ENCODE data around the gene MCF2L2. TPM values are rescaled to one million over a fixed set of nuclear protein-coding genes. Genes with fewer than 3 reads are reported as not detected.

MCF2L2 gene
- total and polyA plus RNA-seq, 9 of the 15 experiments (the other 6 are each of a cell fraction or from before 2014, with no cell fraction given), result 0.56 to 4.2 (median 3.0) TPM

DNA sequence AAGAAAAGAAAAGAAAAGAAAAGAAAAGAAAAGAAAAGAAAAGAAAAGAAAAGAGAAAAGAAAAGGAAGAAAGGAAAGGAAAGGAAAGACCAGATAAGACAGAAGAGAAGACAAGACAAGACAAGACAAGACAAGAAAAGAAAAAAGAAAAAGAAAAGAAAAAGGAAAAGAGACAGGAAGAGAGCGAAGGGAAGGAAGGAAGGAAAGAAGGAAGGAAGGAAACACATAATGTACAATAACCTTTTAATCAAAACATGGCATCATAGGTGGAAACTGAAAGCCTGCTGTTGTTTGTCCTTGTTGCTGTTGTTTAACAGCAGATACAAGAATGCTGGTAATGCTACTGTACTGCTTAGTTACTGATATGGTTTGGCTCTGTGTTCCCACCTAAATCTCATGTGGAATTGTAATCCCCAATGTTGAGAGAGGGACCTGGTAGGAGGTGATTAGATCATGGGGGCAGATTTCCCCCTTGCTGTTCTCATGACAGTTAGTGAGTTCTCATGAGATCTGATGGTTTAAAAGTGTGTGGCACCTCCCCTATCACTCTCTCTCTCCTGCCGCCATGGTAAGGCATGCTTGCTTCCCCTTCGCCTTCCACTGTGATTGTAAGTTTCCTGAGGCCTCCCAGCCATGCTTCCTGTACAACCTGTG lies 67.3 kb downstream of the MCF2L2 start (continued):
- TF ChIP-seq, protein P1, sequence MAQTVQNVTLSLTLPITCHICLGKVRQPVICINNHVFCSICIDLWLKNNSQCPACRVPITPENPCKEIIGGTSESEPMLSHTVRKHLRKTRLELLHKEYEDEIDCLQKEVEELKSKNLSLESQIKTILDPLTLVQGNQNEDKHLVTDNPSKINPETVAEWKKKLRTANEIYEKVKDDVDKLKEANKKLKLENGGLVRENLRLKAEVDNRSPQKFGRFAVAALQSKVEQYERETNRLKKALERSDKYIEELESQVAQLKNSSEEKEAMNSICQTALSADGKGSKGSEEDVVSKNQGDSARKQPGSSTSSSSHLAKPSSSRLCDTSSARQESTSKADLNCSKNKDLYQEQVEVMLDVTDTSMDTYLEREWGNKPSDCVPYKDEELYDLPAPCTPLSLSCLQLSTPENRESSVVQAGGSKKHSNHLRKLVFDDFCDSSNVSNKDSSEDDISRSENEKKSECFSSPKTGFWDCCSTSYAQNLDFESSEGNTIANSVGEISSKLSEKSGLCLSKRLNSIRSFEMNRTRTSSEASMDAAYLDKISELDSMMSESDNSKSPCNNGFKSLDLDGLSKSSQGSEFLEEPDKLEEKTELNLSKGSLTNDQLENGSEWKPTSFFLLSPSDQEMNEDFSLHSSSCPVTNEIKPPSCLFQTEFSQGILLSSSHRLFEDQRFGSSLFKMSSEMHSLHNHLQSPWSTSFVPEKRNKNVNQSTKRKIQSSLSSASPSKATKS (CRISPR knock-in tag; IDR thresholded peaks at IDR 0.05), result no peak
- TF ChIP-seq CC2D1A (IDR thresholded peaks at IDR 0.05) (peak; percentile 96), CEBPB (tag; IDR thresholded peaks at IDR 0.05) (no peak), BRCA1 (IDR thresholded peaks at IDR 0.05) (no peak), BRCA1 (CRISPR knock-in tag; IDR thresholded peaks at IDR 0.05) (no peak), RBM22 (IDR thresholded peaks at IDR 0.05; ENCODE audit: low read depth, low read length, poor library complexity, severe bottlenecking) (no peak), PHF21A (IDR thresholded peaks at IDR 0.05; ENCODE audit: borderline replicate concordance, low read depth) (no peak), POU5F1 (IDR thresholded peaks at IDR 0.05; ENCODE audit: borderline replicate concordance, low read depth, low read length, partially characterized antibody) (no peak), POLR2AphosphoS2 (IDR thresholded peaks at IDR 0.05; ENCODE audit: low read length) (no peak), GABPB1 (CRISPR knock-in tag; IDR thresholded peaks at IDR 0.05) (no peak), ZNF124 (CRISPR knock-in tag; IDR thresholded peaks at IDR 0.05) (no peak), MAFG (tag; conservative IDR thresholded peaks at IDR 0.05) (no peak), ESRRA (IDR thresholded peaks at IDR 0.05; ENCODE audit: borderline replicate concordance, low read depth) (peak; percentile 55; the same call in 1 of the 2 replicates), HSF4 (CRISPR knock-in tag; IDR thresholded peaks at IDR 0.05; ENCODE audit: borderline replicate concordance) (peak; percentile 43; the same call in 1 of the 2 replicates), NFXL1 (CRISPR knock-in tag; IDR thresholded peaks at IDR 0.05) (no peak), TCF7L2 (IDR thresholded peaks at IDR 0.05; ENCODE audit: low read depth, low read length) (no peak), CREB1 (IDR thresholded peaks at IDR 0.05) (no peak), CREB1 (CRISPR knock-in tag; IDR thresholded peaks at IDR 0.05) (no peak), ZNF408 (CRISPR knock-in tag; IDR thresholded peaks at IDR 0.05; ENCODE audit: low read depth) (no peak)
- TF ChIP-seq, protein P2, sequence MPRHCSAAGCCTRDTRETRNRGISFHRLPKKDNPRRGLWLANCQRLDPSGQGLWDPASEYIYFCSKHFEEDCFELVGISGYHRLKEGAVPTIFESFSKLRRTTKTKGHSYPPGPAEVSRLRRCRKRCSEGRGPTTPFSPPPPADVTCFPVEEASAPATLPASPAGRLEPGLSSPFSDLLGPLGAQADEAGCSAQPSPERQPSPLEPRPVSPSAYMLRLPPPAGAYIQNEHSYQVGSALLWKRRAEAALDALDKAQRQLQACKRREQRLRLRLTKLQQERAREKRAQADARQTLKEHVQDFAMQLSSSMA (CRISPR knock-in tag; IDR thresholded peaks at IDR 0.05), result no peak
- TF ChIP-seq, protein P3, sequence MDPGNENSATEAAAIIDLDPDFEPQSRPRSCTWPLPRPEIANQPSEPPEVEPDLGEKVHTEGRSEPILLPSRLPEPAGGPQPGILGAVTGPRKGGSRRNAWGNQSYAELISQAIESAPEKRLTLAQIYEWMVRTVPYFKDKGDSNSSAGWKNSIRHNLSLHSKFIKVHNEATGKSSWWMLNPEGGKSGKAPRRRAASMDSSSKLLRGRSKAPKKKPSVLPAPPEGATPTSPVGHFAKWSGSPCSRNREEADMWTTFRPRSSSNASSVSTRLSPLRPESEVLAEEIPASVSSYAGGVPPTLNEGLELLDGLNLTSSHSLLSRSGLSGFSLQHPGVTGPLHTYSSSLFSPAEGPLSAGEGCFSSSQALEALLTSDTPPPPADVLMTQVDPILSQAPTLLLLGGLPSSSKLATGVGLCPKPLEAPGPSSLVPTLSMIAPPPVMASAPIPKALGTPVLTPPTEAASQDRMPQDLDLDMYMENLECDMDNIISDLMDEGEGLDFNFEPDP (CRISPR knock-in tag; IDR thresholded peaks at IDR 0.05), result no peak
- TF ChIP-seq, protein P4, sequence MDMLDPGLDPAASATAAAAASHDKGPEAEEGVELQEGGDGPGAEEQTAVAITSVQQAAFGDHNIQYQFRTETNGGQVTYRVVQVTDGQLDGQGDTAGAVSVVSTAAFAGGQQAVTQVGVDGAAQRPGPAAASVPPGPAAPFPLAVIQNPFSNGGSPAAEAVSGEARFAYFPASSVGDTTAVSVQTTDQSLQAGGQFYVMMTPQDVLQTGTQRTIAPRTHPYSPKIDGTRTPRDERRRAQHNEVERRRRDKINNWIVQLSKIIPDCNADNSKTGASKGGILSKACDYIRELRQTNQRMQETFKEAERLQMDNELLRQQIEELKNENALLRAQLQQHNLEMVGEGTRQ (CRISPR knock-in tag; IDR thresholded peaks at IDR 0.05), result no peak
- TF ChIP-seq, protein P5, sequence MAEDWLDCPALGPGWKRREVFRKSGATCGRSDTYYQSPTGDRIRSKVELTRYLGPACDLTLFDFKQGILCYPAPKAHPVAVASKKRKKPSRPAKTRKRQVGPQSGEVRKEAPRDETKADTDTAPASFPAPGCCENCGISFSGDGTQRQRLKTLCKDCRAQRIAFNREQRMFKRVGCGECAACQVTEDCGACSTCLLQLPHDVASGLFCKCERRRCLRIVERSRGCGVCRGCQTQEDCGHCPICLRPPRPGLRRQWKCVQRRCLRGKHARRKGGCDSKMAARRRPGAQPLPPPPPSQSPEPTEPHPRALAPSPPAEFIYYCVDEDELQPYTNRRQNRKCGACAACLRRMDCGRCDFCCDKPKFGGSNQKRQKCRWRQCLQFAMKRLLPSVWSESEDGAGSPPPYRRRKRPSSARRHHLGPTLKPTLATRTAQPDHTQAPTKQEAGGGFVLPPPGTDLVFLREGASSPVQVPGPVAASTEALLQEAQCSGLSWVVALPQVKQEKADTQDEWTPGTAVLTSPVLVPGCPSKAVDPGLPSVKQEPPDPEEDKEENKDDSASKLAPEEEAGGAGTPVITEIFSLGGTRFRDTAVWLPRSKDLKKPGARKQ (CRISPR knock-in tag; IDR thresholded peaks at IDR 0.05), result no peak
